Stimulated activated CD8-positive, alpha-beta memory T cell treated with anti-CD3 and anti-CD28 coated beads, Interleukin-15, amount 100 ng/mL, for 4 hours (primary cell): Measurements from ENCODE around the gene A2M.

Experiments used
- DNase-seq, 2 donors: peaks; one replicate each; pipeline ENCODE4 v3.0.0-alpha.2; 2020; ENCODE audit warnings: low read depth in 2 of 2

Gene A2M

GRCh38 chr12:9073076-9073475 is 42.6 kb downstream of the A2M start:
- DNase-seq = no peak

- no peak for DNase-seq
These were observed 43.2 kb downstream of the A2M start for GRCh38 chr12:9072481-9073038.

GRCh38 chr12:9071969-9072368 is 43.8 kb downstream of the A2M start:
- no peak for DNase-seq

- DNase-seq = no peak
These were observed 44.2 kb downstream of the A2M start for GRCh38 chr12:9071518-9071917.

GRCh38 chr12:9070351-9070750 is 45.4 kb downstream of the A2M start:
- DNase-seq = no peak

- no peak for DNase-seq
These were observed 47.1 kb downstream of the A2M start for GRCh38 chr12:9068600-9068999.

- no peak for DNase-seq
These were observed 47.6 kb downstream of the A2M start for GRCh38 chr12:9068086-9068485.

- DNase-seq = no peak
These were observed 48.8 kb downstream of the A2M start for GRCh38 chr12:9066755-9067423.

- DNase-seq = no peak
These were observed 49.5 kb downstream of the A2M start for GRCh38 chr12:9066183-9066623.

- DNase-seq = no peak
These were observed 50.2 kb downstream of the A2M start for GRCh38 chr12:9065607-9065856.

GRCh38 chr12:9064815-9065606 is 50.7 kb downstream of the A2M start:
- DNase-seq = no peak

- DNase-seq = peak in 1 of 2 donors; percentile 21
These were observed 51.4 kb downstream of the A2M start for GRCh38 chr12:9064201-9064814.

GRCh38 chr12:9052610-9053009 is 63.1 kb downstream of the A2M start:
- DNase-seq = no peak

GRCh38 chr12:9051158-9051550 is 64.6 kb downstream of the A2M start:
- DNase-seq = no peak

GRCh38 chr12:9050521-9051157 is 65.1 kb downstream of the A2M start:
- no peak for DNase-seq

GRCh38 chr12:9049520-9050133 is 66.1 kb downstream of the A2M start:
- DNase-seq = no peak

- no peak for DNase-seq
These were observed 66.8 kb downstream of the A2M start for GRCh38 chr12:9048930-9049329.

- DNase-seq = no peak
These were observed 68.6 kb downstream of the A2M start for GRCh38 chr12:9047105-9047504.

GRCh38 chr12:9043766-9044165 is 72.0 kb downstream of the A2M start:
- no peak for DNase-seq

GRCh38 chr12:9041321-9041720 is 74.4 kb downstream of the A2M start:
- DNase-seq = no peak

GRCh38 chr12:9040484-9041186 is 75.1 kb downstream of the A2M start:
- no peak for DNase-seq
